HG03139 (cell line): Measurements from ENCODE around the gene ENSA.
"Not testable (repeated sequence)": the region's sequence is repeated elsewhere in the genome, so short reads cannot be mapped to it uniquely, and the experiment has no call there.

Experiments used
- ATAC-seq: cut with Tn5 transposase; IDR thresholded peaks from one replicate; pipeline ENCODE4 v1.9.1; 2021; ENCODE audit not compliant: unreplicated experiment

The ENSA gene

DNA sequence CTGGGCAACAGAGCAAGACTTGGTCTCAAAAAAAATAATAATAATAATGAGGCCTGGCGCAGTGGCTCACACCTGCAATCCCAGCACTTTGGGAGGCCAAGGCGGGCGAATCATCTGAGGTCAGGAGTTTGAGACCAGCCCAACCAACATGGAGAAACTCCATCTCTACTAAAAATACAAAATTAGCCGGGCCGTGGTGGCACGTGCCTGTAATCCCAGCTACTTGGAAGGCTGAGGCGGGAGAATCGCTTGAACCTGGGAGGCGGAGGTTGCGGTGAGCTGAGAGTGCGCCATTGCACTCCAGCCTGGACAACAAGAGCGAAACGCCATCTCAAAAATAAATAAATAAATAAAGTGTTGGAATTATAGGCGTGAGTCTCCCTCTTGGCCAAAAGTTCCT lies 47.5 kb downstream of the ENSA start:
- ATAC-seq, result not testable (repeated sequence)

DNA sequence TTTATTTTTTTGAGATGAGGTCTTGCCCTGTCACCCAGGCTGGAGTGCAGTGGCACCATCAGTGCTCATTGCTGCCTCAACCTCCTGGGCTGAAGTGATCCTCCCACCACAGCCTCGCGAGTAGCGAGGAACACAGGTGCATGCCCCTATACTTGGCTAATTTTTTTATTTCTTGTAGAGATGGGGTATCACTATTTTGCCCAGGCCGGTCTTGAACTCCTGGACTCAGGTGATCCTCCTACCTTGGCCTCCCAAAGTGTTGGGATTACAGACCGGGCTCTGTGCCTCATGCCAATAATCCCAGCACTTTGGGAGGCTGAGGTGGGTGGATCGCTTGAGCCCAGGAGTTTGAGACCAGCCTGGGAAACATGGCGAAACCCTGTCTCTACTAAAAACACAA lies 48.0 kb downstream of the ENSA start:
- not testable (repeated sequence) for ATAC-seq

DNA sequence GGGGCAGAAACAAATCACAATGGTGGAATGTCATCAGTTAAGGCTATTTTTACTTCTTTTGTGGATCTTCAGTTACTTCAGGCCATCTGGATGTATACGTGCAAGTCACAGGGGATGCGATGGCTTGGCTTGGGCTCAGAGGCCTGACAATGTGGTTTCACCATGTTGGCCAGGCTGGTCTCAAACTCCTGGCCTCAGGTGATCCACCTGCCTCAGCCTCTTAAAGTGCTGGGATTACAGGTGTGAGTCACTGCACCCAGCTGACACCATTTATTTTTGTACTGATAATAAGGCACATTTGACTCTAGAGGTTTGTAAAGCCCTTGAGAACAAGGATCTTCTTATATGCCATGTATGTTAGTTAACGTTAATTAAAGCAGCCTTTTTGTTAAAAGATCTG lies 48.4 kb downstream of the ENSA start:
- not testable (repeated sequence) for ATAC-seq

DNA sequence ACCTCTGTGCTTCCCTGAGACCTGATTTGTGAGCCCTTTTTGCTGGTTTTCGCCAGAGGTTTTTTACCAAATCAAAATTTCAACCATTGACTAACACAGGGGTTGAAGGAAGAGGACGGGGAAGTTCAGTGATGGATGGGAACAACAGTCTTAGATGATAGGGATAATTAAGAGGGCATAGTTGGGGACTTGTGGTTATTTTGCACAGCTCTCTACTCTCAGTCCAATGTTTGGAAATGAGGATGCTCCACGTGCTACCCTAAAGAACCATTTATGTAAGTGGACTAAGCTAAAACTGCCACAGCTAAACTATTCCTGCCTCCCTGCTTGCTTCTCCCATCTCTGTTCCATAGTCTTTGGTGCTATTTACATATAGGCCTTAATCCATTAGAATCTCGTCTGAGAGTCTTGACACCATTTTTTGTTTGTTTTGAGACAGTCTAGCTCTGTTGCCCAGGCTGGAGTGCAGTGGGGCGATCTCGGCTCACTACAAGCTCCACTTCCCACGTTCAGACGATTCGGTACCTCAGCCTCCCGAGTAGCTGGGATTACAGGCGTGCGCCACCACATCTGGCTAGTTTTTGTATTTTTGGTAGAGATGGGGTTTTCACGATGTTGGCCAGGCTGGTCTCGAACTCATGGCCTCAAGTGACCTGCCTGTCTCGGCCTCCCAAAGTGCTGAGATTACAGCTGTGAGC lies 49.3 kb downstream of the ENSA start:
- no peak for ATAC-seq

DNA sequence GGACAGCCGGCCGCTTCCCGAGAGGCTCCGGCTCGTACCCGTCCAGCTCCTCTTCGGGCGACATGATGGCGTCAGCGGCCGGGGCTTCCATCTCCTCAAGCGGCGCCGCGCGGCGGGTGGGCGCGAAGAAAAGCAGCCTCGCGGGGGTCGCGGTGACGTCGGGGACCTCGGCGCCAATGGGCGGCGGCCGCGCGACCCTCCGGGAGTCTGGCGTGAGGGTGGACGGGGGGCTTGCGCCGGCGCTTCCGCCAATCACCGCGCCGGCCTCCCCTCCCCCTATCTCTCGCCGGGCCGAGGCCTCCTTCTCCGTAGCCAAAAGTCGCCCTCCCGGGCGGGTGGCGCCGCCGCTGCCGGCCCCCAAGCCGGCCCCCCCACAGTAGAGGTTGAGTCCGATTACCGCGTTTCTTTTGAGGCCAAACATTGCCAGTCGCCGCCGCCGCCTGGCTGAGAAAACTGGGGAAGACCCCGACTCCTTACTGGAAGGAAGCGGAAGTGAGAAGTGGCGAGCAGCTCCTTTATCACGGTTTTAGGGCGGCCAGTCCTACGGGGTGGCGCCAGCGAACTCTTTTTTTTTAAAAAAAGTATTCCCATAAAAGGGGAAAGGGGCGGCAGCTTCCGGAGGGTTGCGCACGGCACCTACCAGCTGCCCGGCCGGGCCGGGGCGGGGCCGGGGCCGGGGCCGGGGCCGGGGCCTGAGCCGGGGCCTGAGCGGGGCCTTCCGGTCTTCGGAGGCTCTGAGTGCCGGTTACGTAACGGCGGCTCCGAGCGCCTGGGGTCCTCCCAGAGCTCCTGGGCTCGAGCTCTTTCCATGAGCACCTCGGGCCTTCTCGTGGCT lies 50.1 kb downstream of the ENSA start, which contains the start of gene MCL1:
Gene MCL1, minus strand, starts transcription at position 501 of the 835 bp plus-strand sequence. Its CDS starts 80 bp downstream, at position 421.
- peak; percentile 84 for ATAC-seq

DNA sequence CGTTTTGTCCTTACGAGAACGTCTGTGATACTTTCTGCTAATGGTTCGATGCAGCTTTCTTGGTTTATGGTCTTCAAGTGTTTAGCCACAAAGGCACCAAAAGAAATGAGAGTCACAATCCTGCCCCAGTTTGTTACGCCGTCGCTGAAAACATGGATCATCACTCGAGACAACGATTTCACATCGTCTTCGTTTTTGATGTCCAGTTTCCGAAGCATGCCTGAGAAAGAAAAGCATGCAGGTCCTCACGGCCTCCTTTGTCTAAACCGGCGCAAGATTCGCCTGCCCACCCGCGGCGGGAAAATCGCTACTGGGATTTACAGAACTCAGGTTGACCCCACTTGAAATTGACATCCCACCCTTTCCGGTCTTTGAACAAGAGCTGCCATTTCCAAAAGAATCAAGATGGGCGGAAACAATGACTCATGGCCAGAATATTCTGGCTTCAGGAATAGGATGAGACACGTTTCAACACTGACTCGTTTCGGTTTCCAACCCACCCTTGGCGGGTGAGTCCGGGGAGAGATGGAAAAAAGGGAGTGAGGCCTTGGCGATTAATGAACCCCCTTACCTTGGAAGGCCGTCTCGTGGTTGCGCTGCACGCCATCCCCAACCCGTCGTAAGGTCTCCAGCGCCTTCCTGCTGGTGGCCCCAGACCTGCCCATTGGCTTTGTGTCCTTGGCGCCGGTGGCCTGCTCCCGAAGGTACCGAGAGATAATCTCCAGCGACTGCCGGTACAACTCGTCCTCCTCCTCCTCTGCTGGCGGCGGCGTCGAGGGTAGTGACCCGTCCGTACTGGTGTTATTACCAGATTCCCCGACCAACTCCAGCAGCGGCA lies 50.9 kb downstream of the ENSA start:
- ATAC-seq, result no peak

DNA sequence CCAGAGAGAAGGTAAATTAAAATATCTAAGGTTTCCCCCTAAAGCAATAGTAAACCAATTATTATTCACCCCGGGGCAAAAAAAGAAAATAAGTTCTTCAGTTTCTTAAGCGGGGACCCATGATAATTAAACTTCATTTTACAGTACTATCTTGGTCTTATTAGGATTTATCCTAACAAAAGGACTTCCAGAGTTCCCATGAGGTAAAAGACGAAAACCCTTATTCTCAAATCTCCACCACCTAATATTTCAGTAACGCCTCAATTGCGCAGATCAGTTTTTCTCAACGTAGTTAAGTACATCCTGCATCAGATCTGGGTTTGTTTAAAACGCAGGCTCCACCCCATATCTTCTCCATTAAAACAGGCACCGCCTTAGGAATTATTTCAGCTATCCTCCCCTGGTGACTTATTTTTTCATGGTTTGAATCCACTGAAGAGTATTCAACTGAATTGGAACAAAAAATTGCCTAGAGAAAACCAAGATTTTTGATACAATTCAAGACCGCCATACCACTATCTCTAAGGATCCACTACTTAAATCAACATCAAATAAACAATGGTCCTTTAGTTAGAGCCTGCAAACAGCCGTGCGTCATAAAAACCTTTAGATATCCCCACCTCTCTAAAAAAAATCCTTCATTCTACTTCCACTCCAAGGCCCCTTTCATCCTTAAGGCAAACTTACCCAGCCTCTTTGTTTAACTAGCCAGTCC lies 51.7 kb downstream of the ENSA start:
- no peak for ATAC-seq

DNA sequence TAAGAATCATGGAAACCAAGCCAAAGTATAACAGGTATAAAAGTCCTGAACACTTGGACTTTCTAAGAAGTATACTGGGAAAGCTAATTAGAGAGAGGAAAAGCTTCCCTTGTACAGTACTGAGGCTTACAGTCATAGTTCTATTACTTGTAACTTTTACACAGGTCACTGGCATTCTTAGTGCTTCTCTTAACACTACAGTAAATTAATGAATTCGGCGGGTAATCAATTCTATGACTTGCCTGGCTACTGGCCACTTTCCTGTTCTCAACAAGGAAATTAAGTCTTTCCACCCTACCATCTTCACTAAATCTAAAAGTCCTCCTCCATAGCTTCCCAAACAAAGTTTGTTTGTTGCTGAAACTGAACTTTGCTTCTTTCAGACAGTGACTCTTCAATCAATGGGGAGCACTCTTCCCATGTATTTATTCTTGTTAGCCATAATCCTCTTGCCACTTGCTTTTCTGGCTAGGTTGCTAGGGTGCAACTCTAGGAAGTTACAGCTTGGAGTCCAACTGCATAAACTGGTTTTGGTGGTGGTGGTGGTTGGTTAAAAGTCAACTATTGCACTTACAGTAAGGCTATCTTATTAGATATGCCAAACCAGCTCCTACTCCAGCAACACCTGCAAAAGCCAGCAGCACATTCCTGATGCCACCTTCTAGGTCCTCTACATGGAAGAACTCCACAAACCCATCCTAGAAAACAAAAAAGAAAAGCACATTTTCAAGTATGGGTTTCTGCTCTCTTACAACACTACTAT lies 52.4 kb downstream of the ENSA start:
- ATAC-seq, result no peak

DNA sequence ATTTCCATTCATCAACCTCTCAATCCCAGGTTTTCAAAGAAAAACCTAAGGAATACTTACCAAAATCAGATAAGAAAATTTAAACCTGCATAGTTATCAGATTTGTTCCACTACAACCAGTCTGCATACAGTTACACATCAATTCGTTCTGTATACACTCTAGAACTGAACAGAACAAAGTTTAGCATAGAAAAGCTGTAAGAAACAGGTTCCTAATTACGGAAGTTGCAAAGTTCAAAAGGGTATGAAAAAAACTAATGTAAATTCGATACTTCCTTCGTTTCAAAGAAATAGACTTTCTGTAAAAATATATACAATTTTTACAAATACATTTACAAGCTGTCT lies 53.1 kb downstream of the ENSA start:
- no peak for ATAC-seq

DNA sequence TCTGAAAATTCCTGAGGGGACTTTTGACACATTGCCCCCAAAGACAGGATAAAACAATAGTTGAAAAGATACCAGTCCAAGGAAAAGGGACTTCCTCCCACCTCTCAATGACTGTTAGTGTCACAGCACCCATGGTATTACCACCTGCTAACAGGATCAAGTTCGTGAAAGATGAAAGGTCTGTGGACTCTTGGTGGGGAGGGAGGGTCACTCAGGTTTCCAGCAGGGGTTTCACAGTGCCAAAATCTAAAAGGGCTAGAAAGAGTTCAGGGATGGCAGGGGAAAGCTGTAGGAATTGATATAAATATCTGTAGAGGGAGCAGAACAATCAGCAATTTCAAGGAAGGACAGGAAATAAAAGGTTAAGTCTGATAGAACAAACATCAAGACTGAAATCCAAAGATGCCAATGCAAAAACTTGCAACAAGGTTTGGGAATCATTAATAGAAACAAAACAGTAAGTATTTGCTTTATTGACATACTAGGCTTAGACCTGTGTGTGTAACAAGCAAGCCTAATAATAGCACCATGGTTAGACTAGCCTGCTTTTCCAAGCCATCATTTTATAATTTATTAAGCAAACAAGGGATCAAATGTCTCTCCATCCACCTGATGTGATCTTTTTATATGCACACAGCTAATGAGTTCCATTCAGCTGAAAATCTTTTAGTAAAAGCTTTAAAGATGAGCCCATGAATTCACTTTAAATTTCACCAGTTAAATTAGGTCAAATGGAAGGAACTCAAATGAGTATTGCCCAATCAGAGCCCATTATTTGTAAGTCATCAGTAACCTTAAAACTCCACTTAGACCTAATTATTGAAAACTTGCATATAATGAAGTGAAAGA lies 53.7 kb downstream of the ENSA start:
- no peak for ATAC-seq

DNA sequence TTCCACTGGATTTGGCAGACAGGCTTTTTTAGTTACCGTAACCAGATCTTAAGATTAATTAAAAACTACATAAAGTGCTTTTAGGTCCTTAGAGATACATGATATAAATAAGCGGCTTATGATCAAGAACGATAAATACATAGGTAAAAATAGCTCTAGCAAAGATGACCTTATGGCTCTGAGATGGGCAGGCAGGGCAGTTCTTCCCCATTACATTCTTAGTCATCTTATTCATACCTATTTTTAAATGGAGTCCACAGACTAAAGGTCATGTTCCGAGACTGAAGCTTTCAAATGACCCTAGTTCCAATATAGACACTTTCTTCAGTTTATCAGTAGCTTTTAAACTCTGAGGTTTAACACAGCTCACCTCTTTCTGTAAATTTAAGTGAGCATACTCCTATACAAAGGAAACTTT lies 54.3 kb downstream of the ENSA start:
- ATAC-seq, result no peak

DNA sequence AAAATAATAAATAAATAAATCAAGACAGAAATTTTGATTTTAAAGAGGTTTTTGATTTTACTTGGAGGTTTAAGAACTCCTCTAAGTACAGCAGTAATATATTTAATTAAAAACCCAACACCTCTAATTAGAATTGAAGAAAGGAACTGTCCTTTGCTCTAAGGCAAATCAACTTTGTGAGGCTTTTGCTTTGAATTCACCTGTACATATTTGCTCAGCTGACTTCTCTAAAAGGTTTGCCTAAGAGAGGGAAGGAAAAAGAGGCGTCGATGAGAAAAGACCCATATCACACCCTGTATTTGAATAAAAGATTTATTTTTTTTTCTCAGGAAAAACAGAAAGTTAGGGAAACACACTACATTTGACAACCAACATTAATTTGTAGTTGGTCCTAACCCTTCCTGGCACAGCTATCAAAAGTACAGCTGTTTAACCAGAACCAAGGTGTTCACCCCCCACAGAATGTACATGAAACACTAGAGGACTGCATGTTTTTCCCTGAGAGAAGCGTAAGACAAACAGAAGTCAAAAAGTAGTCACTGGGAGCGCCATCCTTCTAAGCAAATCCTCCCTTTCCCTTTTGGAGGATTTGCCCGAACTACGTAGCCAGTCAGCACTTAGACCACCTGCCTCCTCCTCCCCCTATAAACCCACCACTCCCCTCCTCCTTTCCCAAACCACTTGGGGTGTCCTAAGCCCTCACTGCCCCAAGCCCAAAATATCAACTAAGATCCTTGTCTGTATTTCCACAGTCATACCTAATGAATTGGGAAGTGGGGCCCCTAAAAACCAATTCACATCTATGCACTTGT lies 54.9 kb downstream of the ENSA start:
- no peak for ATAC-seq

DNA sequence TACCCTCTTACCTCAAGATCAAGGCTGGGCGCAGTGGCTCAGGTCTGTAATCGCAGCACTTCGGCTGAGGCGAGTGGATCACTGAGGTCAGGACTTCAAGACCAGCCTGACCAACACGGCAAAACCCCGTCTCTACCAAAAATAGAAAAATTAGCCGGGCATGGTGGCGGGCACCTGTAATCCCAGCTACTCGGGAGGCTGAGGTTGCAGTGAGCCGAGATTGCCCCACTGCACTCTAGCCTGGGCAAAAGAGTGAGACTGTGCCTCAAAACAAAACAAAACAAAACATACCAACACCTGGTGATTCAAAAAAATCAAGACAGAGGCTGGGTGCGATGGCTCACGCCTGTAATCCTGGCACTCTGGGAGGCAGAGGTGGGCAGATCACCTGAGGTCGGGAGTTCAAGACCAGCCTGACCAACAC lies 55.8 kb downstream of the ENSA start:
- not testable (repeated sequence) for ATAC-seq

DNA sequence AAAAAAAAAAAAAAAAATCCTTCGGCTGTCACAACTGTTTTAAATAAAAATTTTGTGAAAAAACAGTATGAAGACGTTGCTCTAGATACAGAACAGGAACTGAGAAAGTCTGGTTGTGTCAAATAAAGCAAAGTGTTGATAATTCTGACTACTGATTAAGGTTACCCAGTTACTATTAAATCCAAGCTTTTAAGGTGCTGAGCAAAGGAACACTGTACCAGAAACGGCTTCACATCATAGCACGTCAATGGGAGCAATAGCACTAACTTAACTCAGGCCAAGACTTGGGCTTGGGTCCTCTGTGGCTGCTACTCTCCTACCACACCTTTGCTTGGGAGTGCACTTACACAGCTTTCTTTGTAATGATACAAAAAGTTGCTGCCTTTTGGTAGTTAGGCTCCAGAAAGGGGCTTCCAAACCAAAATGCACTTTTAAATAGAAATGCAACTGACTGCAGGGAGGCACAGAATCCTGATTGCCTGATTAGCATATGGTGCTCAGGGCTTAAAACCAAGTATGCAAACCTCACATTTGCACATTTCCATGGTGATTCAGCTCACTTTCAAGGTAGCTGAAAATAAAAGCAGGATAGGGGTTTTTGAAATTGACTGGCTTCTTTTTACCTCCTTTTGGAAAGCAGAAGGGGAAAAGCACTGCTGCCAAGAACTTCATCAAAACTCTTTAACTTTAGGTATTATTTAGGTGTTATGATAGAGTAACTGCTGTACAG lies 56.3 kb downstream of the ENSA start:
- ATAC-seq, result no peak
